ENCODE measurements around the gene RALGAPA2. TPM values are rescaled to one million over a fixed set of nuclear protein-coding genes. Genes with fewer than 3 reads are reported as not detected.

Gene RALGAPA2
- total and polyA plus RNA-seq, 2 of the 13 experiments (the other 11 are each of a cell fraction or from before 2014, with no cell fraction given): 13.8 to 17.7 TPM

DNA sequence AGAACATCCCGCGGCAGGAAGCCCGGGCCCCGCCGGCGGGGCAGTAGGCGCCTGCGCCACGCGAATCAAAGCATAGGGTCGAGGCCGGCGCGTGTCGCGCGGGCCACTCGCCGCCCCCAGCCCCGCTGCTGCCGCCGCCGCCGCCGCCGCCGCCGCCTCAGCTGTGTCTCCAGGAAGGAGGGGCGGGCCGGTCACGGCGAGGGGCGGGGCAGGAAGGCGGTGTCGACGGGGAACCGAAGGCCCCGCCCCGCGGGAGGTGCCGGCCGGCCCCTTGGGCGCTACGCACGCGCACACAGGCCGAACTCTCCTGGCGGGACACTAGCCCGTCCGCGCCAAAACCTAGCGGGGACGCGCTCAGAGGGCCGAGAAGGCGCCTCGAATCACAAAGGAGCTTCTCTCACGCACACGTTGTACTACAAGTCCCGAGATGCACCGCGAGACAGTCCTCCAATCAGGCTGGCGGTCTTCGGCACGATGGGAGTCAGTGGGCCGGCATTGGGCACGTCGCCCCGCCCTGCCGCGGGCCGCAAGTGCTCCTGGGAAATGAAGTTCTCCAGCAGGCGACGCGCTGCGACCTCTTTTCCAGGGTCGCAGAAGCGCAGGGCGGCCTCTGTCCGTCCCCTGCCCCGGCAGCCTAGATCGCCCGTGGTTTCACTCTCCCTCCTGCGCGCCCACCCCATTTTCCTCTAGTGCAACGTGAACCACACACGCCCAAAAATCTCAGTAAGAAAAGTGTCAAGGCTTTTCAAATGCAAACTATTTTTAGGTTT is at the start of gene RALGAPA2 (continued):
- TF ChIP-seq, protein P1, sequence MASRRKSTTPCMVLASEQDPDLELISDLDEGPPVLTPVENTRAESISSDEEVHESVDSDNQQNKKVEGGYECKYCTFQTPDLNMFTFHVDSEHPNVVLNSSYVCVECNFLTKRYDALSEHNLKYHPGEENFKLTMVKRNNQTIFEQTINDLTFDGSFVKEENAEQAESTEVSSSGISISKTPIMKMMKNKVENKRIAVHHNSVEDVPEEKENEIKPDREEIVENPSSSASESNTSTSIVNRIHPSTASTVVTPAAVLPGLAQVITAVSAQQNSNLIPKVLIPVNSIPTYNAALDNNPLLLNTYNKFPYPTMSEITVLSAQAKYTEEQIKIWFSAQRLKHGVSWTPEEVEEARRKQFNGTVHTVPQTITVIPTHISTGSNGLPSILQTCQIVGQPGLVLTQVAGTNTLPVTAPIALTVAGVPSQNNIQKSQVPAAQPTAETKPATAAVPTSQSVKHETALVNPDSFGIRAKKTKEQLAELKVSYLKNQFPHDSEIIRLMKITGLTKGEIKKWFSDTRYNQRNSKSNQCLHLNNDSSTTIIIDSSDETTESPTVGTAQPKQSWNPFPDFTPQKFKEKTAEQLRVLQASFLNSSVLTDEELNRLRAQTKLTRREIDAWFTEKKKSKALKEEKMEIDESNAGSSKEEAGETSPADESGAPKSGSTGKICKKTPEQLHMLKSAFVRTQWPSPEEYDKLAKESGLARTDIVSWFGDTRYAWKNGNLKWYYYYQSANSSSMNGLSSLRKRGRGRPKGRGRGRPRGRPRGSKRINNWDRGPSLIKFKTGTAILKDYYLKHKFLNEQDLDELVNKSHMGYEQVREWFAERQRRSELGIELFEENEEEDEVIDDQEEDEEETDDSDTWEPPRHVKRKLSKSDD (CRISPR knock-in tag; IDR thresholded peaks at IDR 0.05; ENCODE audit: low read depth): peak; percentile 32; the same call in 1 of the 2 replicates
- TF ChIP-seq ZNF605 (CRISPR knock-in tag; IDR thresholded peaks at IDR 0.05) (peak; percentile 97), ZNF616 (CRISPR knock-in tag; IDR thresholded peaks at IDR 0.05; ENCODE audit: low read depth) (0 out of 2 replicates have a peak, but pooled peaks have one; percentile 12), ZSCAN21 (CRISPR knock-in tag; IDR thresholded peaks at IDR 0.05; ENCODE audit: borderline replicate concordance) (peak; percentile 91; the same call in 1 of the 2 replicates), BORCS8-MEF2B (CRISPR knock-in tag; IDR thresholded peaks at IDR 0.05) (no peak; the same call in none of the 2 replicates), ZNF556 (CRISPR knock-in tag; IDR thresholded peaks at IDR 0.05; ENCODE audit: borderline replicate concordance) (peak; percentile 79; the same call in 1 of the 2 replicates), TOPORS (CRISPR knock-in tag; IDR thresholded peaks at IDR 0.05) (no peak), HES4 (CRISPR knock-in tag; IDR thresholded peaks at IDR 0.05; ENCODE audit: borderline replicate concordance) (0 out of 2 replicates have a peak, but pooled peaks have one; percentile 84), ZNF747 (CRISPR knock-in tag; IDR thresholded peaks at IDR 0.05; ENCODE audit: borderline replicate concordance) (peak; percentile 91; the same call in 1 of the 2 replicates), FOXJ3 (CRISPR knock-in tag; IDR thresholded peaks at IDR 0.05; ENCODE audit: borderline replicate concordance) (no peak), HOXA7 (CRISPR knock-in tag; IDR thresholded peaks at IDR 0.05) (no peak), ZMYM4 (CRISPR knock-in tag; IDR thresholded peaks at IDR 0.05) (0 out of 2 replicates have a peak, but pooled peaks have one; percentile 38), ZNF343 (CRISPR knock-in tag; IDR thresholded peaks at IDR 0.05) (peak; percentile 89; the same call in 1 of the 2 replicates), ZNF235 (CRISPR knock-in tag; IDR thresholded peaks at IDR 0.05; ENCODE audit: borderline replicate concordance) (no peak; the same call in 1 of the 2 replicates), SSRP1 (CRISPR knock-in tag; IDR thresholded peaks at IDR 0.05) (no peak), SP4 (CRISPR knock-in tag; IDR thresholded peaks at IDR 0.05) (peak; percentile 99)
- TF ChIP-seq, protein P2, sequence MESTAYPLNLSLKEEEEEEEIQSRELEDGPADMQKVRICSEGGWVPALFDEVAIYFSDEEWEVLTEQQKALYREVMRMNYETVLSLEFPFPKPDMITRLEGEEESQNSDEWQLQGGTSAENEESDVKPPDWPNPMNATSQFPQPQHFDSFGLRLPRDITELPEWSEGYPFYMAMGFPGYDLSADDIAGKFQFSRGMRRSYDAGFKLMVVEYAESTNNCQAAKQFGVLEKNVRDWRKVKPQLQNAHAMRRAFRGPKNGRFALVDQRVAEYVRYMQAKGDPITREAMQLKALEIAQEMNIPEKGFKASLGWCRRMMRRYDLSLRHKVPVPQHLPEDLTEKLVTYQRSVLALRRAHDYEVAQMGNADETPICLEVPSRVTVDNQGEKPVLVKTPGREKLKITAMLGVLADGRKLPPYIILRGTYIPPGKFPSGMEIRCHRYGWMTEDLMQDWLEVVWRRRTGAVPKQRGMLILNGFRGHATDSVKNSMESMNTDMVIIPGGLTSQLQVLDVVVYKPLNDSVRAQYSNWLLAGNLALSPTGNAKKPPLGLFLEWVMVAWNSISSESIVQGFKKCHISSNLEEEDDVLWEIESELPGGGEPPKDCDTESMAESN (CRISPR knock-in tag; conservative IDR thresholded peaks at IDR 0.05): peak; percentile 87
- TF ChIP-seq, protein P3, sequence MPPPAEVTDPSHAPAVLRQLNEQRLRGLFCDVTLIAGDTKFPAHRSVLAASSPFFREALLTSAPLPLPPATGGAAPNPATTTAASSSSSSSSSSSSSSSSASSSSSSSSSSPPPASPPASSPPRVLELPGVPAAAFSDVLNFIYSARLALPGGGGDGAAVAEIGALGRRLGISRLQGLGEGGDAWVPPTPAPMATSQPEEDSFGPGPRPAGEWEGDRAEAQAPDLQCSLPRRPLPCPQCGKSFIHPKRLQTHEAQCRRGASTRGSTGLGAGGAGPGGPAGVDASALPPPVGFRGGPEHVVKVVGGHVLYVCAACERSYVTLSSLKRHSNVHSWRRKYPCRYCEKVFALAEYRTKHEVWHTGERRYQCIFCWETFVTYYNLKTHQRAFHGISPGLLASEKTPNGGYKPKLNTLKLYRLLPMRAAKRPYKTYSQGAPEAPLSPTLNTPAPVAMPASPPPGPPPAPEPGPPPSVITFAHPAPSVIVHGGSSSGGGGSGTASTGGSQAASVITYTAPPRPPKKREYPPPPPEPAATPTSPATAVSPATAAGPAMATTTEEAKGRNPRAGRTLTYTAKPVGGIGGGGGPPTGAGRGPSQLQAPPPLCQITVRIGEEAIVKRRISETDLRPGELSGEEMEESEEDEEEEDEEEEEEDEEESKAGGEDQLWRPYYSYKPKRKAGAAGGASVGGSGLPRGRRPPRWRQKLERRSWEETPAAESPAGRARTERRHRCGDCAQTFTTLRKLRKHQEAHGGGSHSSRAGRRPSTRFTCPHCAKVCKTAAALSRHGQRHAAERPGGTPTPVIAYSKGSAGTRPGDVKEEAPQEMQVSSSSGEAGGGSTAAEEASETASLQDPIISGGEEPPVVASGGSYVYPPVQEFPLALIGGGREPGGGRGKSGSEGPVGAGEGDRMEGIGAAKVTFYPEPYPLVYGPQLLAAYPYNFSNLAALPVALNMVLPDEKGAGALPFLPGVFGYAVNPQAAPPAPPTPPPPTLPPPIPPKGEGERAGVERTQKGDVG (CRISPR knock-in tag; IDR thresholded peaks at IDR 0.05; ENCODE audit: borderline replicate concordance): no peak
- TF ChIP-seq, protein P4, sequence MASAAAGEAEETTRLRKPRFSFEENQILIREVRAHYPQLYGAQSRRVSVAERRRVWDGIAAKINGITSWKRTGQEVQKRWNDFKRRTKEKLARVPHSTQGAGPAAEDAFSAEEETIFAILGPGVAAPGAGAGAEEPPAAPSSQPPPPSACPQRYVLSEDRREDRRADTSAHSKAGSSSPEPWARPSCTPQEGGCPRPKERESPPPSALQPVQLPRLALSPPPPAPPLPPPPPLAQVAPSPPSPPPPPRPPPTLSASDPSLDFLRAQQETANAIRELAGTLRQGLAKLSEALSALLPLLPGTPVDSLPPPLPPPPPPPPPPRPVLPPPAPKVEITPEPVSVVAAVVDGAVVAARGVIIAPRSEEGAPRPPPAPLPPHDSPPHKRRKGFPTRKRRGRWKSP (CRISPR knock-in tag; IDR thresholded peaks at IDR 0.05): 0 out of 2 replicates have a peak, but pooled peaks have one; percentile 75

Data from HepG2 (cell line).